Activated naive CD4-positive, alpha-beta T cell treated with anti-CD3 and anti-CD28 coated beads, Interleukin-2, amount 50 U/mL, for 24 hours (primary cell): ENCODE results near the gene ANAPC1.
"Not testable (repeated sequence)": the region's sequence is repeated elsewhere in the genome, so short reads cannot be mapped to it uniquely, and the experiment has no call there.

Source experiments
- H3K27ac Mint-ChIP-seq: one replicate; pipeline ENCODE4 v1.8.0; 2021; ENCODE audit warnings: mild to moderate bottlenecking, mixed read lengths
- H3K27me3 Mint-ChIP-seq: one replicate; pipeline ENCODE4 v1.8.0; 2021; ENCODE audit warnings: mixed read lengths
- H3K36me3 Mint-ChIP-seq: one replicate; pipeline ENCODE4 v1.8.0; 2021; ENCODE audit warnings: mixed read lengths
- H3K4me1 Mint-ChIP-seq: one replicate; pipeline ENCODE4 v1.8.0; 2021; ENCODE audit warnings: mixed read lengths
- H3K4me3 Mint-ChIP-seq: one replicate; pipeline ENCODE4 v1.8.0; 2021; ENCODE audit warnings: mild to moderate bottlenecking, mixed read lengths
- H3K9me3 Mint-ChIP-seq: one replicate; pipeline ENCODE4 v1.8.0; 2021; ENCODE audit warnings: mixed read lengths

ANAPC1 gene, protein sequence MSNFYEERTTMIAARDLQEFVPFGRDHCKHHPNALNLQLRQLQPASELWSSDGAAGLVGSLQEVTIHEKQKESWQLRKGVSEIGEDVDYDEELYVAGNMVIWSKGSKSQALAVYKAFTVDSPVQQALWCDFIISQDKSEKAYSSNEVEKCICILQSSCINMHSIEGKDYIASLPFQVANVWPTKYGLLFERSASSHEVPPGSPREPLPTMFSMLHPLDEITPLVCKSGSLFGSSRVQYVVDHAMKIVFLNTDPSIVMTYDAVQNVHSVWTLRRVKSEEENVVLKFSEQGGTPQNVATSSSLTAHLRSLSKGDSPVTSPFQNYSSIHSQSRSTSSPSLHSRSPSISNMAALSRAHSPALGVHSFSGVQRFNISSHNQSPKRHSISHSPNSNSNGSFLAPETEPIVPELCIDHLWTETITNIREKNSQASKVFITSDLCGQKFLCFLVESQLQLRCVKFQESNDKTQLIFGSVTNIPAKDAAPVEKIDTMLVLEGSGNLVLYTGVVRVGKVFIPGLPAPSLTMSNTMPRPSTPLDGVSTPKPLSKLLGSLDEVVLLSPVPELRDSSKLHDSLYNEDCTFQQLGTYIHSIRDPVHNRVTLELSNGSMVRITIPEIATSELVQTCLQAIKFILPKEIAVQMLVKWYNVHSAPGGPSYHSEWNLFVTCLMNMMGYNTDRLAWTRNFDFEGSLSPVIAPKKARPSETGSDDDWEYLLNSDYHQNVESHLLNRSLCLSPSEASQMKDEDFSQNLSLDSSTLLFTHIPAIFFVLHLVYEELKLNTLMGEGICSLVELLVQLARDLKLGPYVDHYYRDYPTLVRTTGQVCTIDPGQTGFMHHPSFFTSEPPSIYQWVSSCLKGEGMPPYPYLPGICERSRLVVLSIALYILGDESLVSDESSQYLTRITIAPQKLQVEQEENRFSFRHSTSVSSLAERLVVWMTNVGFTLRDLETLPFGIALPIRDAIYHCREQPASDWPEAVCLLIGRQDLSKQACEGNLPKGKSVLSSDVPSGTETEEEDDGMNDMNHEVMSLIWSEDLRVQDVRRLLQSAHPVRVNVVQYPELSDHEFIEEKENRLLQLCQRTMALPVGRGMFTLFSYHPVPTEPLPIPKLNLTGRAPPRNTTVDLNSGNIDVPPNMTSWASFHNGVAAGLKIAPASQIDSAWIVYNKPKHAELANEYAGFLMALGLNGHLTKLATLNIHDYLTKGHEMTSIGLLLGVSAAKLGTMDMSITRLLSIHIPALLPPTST (N-terminal part only)

DNA sequence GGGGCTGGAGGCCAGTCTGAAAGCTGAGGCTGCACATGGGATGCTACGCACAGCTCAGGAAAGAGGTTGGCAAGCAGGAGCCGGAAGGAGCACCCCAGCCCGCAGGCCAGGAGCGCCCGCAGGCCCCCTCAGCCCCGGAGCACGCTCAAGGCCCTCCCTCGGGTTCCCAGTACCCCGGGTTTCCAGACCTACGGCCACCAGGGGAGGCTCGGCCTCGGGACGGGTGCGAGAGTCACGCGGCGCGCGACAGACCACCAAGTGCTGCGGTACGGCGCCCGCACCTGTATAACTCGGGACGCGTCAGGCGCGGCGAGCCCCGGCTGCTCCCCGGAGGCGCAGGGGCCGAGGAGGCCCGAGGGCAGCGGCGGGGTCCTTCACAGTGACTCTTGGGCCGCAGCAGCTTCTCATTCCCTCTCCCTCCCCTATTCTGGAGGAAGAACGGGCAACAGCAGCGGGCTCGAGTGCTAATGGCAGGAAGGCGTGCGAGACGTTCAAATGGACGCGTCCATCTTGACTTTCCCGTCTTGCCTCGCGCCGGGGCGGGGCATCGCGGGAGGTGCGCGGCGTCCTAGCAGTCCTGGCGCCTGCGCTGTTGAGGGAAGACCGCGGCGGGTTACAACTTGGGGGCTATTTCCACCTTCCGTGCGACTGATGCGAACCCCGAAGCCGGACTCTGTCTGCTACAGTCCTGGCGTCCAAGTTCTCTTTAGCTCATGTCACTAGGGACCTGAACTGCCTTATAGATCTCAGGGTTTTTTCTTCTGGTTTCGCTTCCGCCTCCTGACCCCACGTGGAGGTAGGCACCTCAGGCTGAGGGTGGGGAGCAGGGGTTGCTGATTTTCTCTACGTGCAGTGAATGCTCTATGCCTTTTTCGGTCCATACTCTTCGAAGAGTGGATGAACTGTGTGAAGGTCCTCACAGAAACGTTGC, at the start of gene ANAPC1:
Gene ANAPC1 (minus strand): TSS at position 533 of the 931 bp plus-strand sequence. CDS start 3,368 bp downstream, outside the sequence.
- Mint-ChIP-seq H3K36me3 (peaks cover 2% of the 10 kb centered on the region), H3K27me3 (no peaks in the 10 kb centered on the region), H3K4me1 (peaks cover 16% of the 10 kb centered on the region), H3K27ac (peak within 1 kb of the TSS; percentile 98), H3K9me3 (no peaks in the 10 kb centered on the region), H3K4me3 (peak within 1 kb of the TSS; percentile 98)

DNA sequence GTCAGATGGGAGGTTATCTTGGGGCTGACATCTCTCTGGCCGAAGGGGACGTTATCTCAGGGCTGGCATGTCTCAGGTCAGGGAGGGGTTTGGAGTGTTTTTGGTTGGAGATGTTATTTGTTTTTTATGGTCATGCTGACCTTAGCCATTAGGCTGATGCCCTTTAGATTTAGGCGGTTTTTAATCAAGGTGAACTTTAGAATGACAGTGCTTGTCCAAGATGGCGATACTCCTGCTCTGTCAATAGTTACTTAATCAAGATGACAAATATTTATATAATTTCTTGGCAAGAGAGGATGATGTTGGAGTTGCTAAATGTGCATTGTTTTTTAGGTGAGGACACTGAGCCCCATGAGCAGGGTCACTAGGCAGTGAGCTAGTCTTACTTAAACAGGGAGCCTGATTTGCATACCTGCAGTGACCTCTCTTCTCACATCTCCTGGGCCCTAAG, 48.9 kb upstream of the ANAPC1 start:
- Mint-ChIP-seq H3K27ac (no peak overlapping the region), H3K27me3 (peaks cover 1% of the 10 kb centered on the region), H3K36me3 (no peaks in the 10 kb centered on the region), H3K4me3 (no peak overlapping the region), H3K9me3 (no peaks in the 10 kb centered on the region), H3K4me1 (peaks cover 8% of the 10 kb centered on the region)

DNA sequence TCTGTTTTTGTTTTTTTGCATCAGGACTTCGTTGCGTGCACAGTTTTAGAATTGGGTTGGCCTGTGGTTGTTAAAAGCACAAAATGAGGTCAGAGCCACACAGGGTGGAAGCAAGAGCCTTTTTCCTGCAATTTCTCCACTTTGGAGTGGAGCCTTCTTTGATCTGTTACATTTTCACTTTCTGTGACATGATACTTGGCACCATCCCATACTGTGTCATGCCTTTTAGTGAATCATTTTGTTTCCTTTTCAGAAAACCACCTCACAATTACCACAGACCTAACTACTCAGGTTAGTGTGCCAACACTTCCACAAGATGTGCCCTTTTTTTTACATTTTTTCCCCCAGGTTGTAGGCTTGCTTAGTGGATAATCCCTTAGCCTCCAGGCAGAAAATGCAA, 46.9 kb upstream of the ANAPC1 start:
- H3K27ac Mint-ChIP-seq = peak overlapping the region; percentile 30
- no peaks in the 10 kb centered on the region for H3K27me3 Mint-ChIP-seq
- H3K4me1 Mint-ChIP-seq = peaks cover 8% of the 10 kb centered on the region
- no peak overlapping the region for H3K4me3 Mint-ChIP-seq
- no peaks in the 10 kb centered on the region for H3K9me3 Mint-ChIP-seq
- H3K36me3 Mint-ChIP-seq = no peaks in the 10 kb centered on the region

DNA sequence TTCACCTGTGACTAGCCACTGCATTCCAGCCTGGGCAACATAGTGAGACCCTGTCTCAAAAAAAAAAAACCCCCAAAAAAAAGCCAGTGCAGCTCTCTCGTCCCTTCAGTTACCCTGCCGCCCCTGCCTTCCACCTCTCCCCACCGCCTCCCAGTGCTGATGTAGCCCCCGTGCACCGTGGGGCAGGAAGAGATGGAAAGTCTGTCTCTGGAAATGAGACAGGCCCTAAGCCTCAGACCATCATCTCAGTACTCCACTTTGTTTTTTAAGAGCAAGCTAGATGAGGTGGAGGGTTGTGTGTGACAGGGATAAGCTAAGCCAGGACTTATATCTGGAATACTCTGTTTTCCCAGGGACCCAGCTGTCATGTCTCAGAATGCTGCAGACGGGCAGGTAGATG, 46.4 kb upstream of the ANAPC1 start:
- no peaks in the 10 kb centered on the region for H3K36me3 Mint-ChIP-seq
- no peak overlapping the region for H3K27ac Mint-ChIP-seq
- peaks cover 8% of the 10 kb centered on the region for H3K4me1 Mint-ChIP-seq
- H3K27me3 Mint-ChIP-seq = no peaks in the 10 kb centered on the region
- no peak overlapping the region for H3K4me3 Mint-ChIP-seq
- H3K9me3 Mint-ChIP-seq = no peaks in the 10 kb centered on the region

DNA sequence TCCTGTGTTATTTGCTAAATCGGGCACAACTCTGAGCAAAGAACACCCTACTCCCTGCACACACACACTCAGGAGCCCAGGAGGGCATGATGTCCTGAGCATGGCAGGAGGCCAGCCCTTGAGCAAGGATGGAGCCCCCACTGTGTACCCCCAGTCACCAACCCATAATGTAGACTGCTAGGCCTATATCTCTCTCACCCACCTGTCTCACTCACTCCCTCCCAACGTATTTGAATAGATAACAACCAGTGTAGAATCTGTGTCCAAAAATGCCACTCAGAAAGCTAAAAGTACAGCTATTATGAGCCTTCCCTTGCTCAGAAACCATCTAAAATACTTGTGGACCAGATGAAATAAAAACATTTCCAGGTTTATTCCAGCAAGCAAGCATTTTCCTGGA, 43.7 kb upstream of the ANAPC1 start:
- Mint-ChIP-seq H3K4me1 (peaks cover 8% of the 10 kb centered on the region), H3K9me3 (no peaks in the 10 kb centered on the region), H3K36me3 (no peaks in the 10 kb centered on the region), H3K27ac (no peak overlapping the region), H3K27me3 (peaks cover 2% of the 10 kb centered on the region), H3K4me3 (no peak overlapping the region)

DNA sequence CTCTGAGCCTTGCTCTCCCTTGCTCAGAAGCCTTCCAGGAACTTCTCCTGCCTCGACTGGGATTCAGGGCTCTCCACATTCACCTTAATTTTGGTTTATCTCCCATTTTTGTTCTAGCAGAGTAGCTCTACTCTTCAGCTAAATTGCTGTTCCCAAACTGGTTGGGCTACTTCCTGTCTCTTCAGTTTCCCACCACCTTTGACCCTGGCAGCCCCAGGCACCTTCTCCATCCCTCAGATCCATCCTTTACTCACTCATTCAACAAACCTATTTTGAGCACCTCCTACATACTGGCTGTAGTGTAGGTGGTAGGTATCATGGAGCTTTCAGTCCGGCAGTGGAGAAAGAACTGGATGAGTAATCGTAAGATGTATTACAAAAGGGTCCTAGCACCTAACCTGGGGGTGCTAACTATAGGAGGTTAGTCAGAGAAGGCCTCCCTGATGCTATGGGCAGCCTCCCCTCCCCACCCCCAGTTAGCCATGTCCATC, 40.7 kb upstream of the ANAPC1 start:
- Mint-ChIP-seq H3K4me3 (no peak overlapping the region), H3K4me1 (no peaks in the 10 kb centered on the region), H3K9me3 (no peaks in the 10 kb centered on the region), H3K27ac (no peak overlapping the region), H3K36me3 (no peaks in the 10 kb centered on the region), H3K27me3 (peaks cover 2% of the 10 kb centered on the region)

DNA sequence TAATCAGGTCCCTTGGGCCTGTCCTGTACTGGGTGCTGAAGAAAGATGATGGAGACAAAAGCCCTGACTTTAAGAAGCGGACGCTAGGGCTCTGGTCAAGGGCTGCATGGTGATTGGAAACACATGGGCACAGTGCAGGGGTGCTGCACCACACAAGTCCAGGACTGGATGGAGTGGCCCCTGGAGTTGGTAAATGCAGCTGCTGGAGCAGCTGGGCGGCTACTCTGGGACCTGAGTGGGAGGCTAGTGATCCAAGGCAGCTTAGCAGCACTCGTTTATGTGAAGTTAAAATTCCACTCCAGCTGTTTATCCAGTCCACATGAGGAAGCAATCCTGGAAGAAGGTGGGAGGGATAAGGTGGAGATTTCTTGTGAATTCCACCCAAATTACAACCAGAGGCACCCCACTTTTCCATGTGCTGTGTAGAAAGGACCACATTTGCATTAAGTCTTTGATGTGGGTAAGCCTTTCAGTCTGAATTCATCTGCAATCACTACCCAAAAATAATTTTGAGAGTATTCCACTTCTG, 39.3 kb upstream of the ANAPC1 start:
- peaks cover 2% of the 10 kb centered on the region for H3K27me3 Mint-ChIP-seq
- no peaks in the 10 kb centered on the region for H3K9me3 Mint-ChIP-seq
- no peaks in the 10 kb centered on the region for H3K36me3 Mint-ChIP-seq
- no peak overlapping the region for H3K27ac Mint-ChIP-seq
- no peak overlapping the region for H3K4me3 Mint-ChIP-seq
- H3K4me1 Mint-ChIP-seq = no peaks in the 10 kb centered on the region

DNA sequence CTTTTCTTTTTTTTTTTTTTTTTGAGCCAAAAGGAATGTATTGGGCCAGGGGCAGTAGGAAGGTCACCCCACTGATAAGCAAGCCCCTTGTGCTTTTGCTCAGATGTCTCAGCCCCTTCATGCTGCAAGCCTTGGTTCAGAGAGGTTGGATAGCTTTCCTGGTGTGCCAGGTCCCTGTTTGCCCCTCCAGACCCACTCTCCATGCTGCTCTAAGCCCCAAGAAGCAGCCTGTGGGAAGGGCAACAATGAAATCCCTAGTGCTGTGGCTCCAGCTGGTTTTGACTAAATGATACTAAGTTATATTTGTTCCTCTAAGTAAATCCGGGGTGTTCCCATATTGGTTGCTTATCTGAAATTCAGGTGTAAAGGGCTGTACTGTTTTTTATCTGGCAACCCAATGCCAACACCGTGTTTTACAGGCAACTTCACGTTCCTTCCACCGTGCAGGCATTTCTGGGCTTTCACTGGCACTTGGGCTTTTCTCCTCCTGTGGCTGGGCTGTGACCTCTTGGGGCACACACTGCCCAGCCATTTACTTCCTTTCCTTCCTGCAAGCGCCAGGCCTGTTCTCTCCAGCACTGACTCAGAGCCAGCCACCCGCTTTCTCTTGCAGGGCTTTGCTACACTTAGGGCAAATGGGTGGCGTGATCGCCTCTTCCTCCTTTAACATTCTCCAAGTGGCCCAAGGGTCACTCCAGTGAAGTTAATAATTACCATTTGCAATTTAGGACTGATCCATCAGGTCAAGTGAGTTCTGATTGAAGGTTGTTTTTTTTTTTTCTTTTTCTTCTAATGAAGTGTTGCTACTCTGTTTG, 36.0 kb upstream of the ANAPC1 start:
- no peaks in the 10 kb centered on the region for H3K4me1 Mint-ChIP-seq
- H3K27ac Mint-ChIP-seq = no peak overlapping the region
- H3K4me3 Mint-ChIP-seq = no peak overlapping the region
- H3K27me3 Mint-ChIP-seq = peaks cover 2% of the 10 kb centered on the region
- H3K9me3 Mint-ChIP-seq = no peaks in the 10 kb centered on the region
- no peaks in the 10 kb centered on the region for H3K36me3 Mint-ChIP-seq

DNA sequence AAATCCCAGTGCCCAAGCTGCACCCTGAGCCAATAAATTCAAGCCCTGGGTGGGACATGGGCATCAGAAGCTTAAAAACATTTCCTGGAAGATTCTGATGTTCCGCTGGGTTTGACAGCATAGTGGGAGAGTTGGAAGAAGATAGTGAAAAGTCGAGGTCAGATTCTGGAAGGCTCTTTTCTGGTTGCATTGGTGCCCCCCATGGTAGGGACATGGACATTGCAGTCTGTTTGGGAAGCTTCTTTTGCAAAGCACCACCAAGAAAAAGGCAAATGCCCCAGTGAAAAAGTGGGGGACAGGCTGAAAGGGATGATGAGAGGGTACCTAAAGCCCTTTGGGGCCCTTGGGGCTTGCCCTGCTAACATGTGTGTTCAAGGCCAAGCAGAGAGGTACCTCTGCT, 35.4 kb upstream of the ANAPC1 start:
- Mint-ChIP-seq H3K27ac (no peak overlapping the region), H3K9me3 (no peaks in the 10 kb centered on the region), H3K27me3 (no peaks in the 10 kb centered on the region), H3K36me3 (no peaks in the 10 kb centered on the region), H3K4me1 (no peaks in the 10 kb centered on the region), H3K4me3 (no peak overlapping the region)

DNA sequence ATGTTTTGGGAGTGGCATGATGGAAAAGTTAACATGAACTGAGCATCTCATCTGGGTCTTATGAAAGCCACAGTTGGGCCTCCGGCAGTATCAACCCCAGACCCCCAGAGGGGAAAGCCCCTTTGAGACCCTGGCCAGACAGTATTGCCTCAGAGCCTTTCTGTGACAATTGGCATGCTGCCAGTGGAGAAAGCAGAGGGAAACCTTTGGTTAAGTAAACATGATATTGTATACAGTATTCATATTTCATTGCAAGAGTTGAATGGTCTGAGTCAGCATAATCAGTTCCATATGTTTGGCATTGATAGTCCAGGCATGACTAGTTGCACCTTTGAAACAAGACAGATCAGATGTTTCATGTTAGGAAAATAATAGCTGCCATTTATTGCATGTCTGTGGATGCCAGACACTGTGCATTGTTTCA, 34.4 kb upstream of the ANAPC1 start:
- Mint-ChIP-seq H3K9me3 (no peaks in the 10 kb centered on the region), H3K36me3 (no peaks in the 10 kb centered on the region), H3K27ac (no peak overlapping the region), H3K4me1 (no peaks in the 10 kb centered on the region), H3K4me3 (no peak overlapping the region), H3K27me3 (no peaks in the 10 kb centered on the region)

DNA sequence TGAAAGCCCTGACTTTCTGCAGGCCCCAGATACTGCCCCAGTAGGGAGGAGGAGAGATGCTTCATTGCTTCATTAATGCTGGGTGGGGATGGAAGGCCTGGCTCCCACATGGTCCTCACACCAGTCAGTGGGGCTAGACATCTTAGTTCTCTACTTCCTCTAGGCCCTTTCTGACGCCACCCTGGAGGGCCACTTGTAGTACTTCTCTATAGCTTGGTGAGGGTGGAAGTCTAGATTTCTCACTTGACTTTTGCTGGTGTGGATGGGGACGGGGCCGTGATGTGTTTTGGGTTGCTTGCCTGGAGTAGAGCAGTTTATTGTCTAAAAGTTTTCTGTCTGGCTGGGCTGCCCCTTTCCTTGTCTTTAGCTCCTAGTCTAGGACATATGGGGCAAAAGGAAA, 33.1 kb upstream of the ANAPC1 start:
- H3K27me3 Mint-ChIP-seq = no peaks in the 10 kb centered on the region
- H3K36me3 Mint-ChIP-seq = no peaks in the 10 kb centered on the region
- no peak overlapping the region for H3K4me3 Mint-ChIP-seq
- no peaks in the 10 kb centered on the region for H3K9me3 Mint-ChIP-seq
- H3K4me1 Mint-ChIP-seq = no peaks in the 10 kb centered on the region
- H3K27ac Mint-ChIP-seq = no peak overlapping the region

DNA sequence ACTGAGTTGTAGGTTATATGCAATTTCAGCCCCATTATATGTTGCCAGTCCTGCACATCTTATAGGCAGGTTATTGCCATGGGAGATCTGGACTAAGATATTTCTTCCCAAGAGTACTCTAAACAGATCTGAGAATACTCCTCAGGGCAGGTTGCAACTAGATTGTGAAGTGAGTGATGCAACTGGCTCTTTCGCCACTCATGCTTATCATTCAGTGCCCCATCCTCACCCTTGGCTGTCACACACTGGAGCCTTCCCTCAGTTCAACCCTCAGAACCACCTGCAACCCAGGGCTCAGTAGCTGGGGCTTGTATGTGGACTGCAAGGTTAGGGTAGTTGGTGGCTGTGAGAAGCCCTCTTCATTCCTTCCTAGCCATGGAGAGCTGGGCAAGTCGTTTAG, 28.6 kb upstream of the ANAPC1 start:
- no peak overlapping the region for H3K4me3 Mint-ChIP-seq
- H3K9me3 Mint-ChIP-seq = no peaks in the 10 kb centered on the region
- H3K36me3 Mint-ChIP-seq = no peaks in the 10 kb centered on the region
- H3K27ac Mint-ChIP-seq = no peak overlapping the region
- peaks cover 3% of the 10 kb centered on the region for H3K4me1 Mint-ChIP-seq
- no peaks in the 10 kb centered on the region for H3K27me3 Mint-ChIP-seq

DNA sequence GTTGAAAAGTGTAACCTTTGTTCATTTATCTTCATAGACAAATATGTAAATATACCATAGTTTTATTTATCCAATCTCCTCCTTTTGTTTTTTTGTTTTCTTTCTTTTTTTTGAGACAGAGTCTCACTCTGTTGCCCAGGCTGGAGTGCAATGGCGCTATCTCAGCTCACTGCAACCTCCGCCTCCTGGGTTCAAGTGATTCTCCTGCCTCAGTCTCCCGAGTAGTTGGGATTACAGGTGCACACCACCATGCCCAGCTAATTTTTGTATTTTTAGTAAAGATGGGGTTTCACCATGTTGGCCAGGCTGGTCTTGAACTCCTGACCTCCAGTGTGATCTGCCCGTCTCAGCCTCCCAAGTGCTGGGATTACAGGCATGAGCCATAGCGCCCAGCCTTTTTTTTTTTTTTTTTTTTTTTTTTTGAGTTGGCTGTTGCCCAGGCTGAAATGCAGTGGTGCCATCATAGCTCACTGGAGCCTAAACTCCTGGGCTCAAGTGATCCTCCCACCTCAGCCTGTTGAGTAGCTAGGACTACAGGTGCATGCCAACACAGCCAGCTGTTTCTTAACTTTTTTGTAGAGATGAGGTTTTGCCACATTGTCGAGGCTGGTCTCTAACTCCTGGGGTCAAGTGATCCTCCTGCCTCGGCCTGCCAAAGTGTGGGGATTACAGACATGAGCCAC, 27.4 kb upstream of the ANAPC1 start:
- not testable (repeated sequence) for H3K36me3 Mint-ChIP-seq, H3K27ac Mint-ChIP-seq, H3K9me3 Mint-ChIP-seq

More for the DNA sequence above, 27.4 kb upstream of the ANAPC1 start:
- not testable (repeated sequence) for H3K4me3 Mint-ChIP-seq, H3K27me3 Mint-ChIP-seq, H3K4me1 Mint-ChIP-seq
